ENCODE results near the gene PPM1D. TPM values are rescaled to one million over a fixed set of nuclear protein-coding genes. Genes with fewer than 3 reads are reported as not detected.

Gene PPM1D
- total RNA-seq, 6 experiments from 2014 or later = 4.9 to 5.6 (median 5.4) TPM

DNA sequence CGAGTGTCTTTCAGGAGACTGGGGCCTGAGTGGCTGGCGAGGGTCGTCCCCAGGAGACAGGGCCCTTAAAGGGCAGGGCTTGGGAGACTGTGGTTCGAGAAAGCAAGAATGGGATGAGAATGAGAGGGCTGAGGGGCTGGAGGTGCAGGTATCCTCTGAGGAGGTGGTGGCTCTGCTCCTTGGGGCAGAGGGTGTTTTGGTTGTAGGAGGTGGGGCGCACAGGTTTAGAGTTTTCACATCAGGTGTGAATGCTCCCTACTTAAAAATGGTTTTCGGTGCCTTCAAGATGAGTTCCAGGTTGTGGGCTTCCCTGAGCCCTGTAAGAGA is 78.1 kb downstream of the PPM1D start:
- 0% methylated on average over 4 of the region's 6 CpGs for WGBS (ENCODE audit: insufficient coverage, low coverage, low lambda C conversion rate, missing lambda C conversion rate)

GRCh38 chr17:60679287-60679686 is 79.3 kb downstream of the PPM1D start:
- H3K4me1 ChIP-seq = peaks cover 0 to 3% (median 0%) of the 10 kb centered on the region in 4 donors
- H3K9me3 ChIP-seq = no peaks in the 10 kb centered on the region
- H3K27me3 ChIP-seq = no peaks in the 10 kb centered on the region
- no peak for DNase-seq
- H3K27ac ChIP-seq = no peak overlapping the region
- TF ChIP-seq POLR2A (IDR thresholded peaks at IDR 0.05) = no peak
- no peak for TF ChIP-seq CTCF (IDR thresholded peaks at IDR 0.05)
- intact Hi-C loops (cut with DNase I) = no loop called here
- H3K4me3 ChIP-seq = no peak overlapping the region
- WGBS (ENCODE audit: insufficient coverage, low coverage, low lambda C conversion rate, missing lambda C conversion rate) = 87% methylated on average over 4 of the region's 4 CpGs
- H3K36me3 ChIP-seq = peaks cover 0 to 19% (median 0%) of the 10 kb centered on the region in 4 donors
- ATAC-seq = no peak

More for the DNA sequence above, 78.1 kb downstream of the PPM1D start:
- H3K4me1 ChIP-seq = peaks cover 0 to 3% (median 0%) of the 10 kb centered on the region in 4 donors
- H3K36me3 ChIP-seq = peaks cover 0 to 7% (median 0%) of the 10 kb centered on the region in 4 donors
- no peaks in the 10 kb centered on the region for H3K27me3 ChIP-seq
- intact Hi-C loops (cut with DNase I) = no loop called here
- H3K9me3 ChIP-seq = no peaks in the 10 kb centered on the region
- ATAC-seq (peak in 2 of 4 donors; percentile 0 to 3), DNase-seq (no peak)
- no peak for TF ChIP-seq CTCF (IDR thresholded peaks at IDR 0.05)
- TF ChIP-seq POLR2A (IDR thresholded peaks at IDR 0.05) = no peak
- peak overlapping the region; percentile 74 to 89 (median 89) for H3K4me3 ChIP-seq
- H3K27ac ChIP-seq = peak overlapping the region in 2 of 3 donors; percentile 32 to 81

GRCh38 chr17:60680754-60681153 is 80.8 kb downstream of the PPM1D start:
- Histone ChIP-seq H3K4me1 (peaks cover 0 to 3% (median 0%) of the 10 kb centered on the region in 4 donors), H3K4me3 (no peak overlapping the region), H3K9me3 (no peaks in the 10 kb centered on the region), H3K36me3 (peaks cover 0 to 20% (median 0%) of the 10 kb centered on the region in 4 donors), H3K27me3 (no peaks in the 10 kb centered on the region), H3K27ac (no peak overlapping the region)
- ATAC-seq (no peak), DNase-seq (no peak)
- WGBS (ENCODE audit: insufficient coverage, low coverage, low lambda C conversion rate, missing lambda C conversion rate) = 94% methylated on average over 6 of the region's 6 CpGs
- TF ChIP-seq POLR2A (IDR thresholded peaks at IDR 0.05) = no peak
- TF ChIP-seq CTCF (IDR thresholded peaks at IDR 0.05) = no peak
- intact Hi-C loops (cut with DNase I) = no loop called here

- H3K27me3 ChIP-seq = no peaks in the 10 kb centered on the region
- 98% methylated on average over 6 of the region's 7 CpGs for WGBS (ENCODE audit: insufficient coverage, low coverage, low lambda C conversion rate, missing lambda C conversion rate)
- H3K27ac ChIP-seq = no peak overlapping the region
- no peaks in the 10 kb centered on the region for H3K9me3 ChIP-seq
- DNase-seq (no peak), ATAC-seq (no peak)
- intact Hi-C loops (cut with DNase I) = no loop called here
- TF ChIP-seq POLR2A (IDR thresholded peaks at IDR 0.05) (no peak), CTCF (IDR thresholded peaks at IDR 0.05) (no peak)
- H3K4me3 ChIP-seq = no peak overlapping the region
- peaks cover 0 to 34% (median 0%) of the 10 kb centered on the region in 4 donors for H3K36me3 ChIP-seq
- H3K4me1 ChIP-seq = no peaks in the 10 kb centered on the region
Measured at GRCh38 chr17:60685437-60685836, 85.4 kb downstream of the PPM1D start.

DNA sequence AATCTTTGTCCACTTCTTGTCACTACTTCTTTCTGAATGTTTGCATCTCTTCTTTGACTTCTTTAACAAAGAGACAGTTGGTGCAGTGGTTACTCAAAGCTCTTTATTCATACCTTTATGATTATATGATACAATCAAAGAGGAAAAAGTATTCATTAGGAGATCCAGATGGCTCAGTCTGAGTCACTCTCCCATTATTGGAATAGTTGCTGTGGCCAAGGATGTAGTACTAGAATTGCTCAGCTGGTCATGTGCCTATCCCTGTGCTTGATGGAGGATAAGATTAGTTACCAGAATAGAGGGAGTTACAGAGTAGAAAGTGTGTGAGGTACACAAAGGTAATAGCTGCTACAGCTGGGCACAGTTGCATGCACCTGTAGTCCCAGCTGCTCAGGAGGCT is 96.0 kb downstream of the PPM1D start:
- no peaks in the 10 kb centered on the region for H3K9me3 ChIP-seq
- DNase-seq = no peak
- no peaks in the 10 kb centered on the region for H3K36me3 ChIP-seq
- peaks cover 0 to 3% (median 0%) of the 10 kb centered on the region in 4 donors for H3K4me1 ChIP-seq
- TF ChIP-seq POLR2A (IDR thresholded peaks at IDR 0.05) (no peak), CTCF (IDR thresholded peaks at IDR 0.05) (no peak)
- intact Hi-C loops (cut with DNase I) = no loop called here
- no peak for ATAC-seq
- no peak overlapping the region for H3K4me3 ChIP-seq
- no peaks in the 10 kb centered on the region for H3K27me3 ChIP-seq
- H3K27ac ChIP-seq = no peak overlapping the region
